Stomach (tissue), 4 donors: ENCODE data around the gene FOXO3.

ENCODE experiments used
- CTCF ChIP-seq, 7 experiments: fragments of 450-650 bp in 4 of 7; fragments of 200-600 bp in 3 of 7; sonication (generic) in 3 of 7; IDR thresholded peaks; one replicate each; pipeline ENCODE4 v1.5.1; 2016 to 2019; ENCODE audit warnings: antibody characterized with exemption in 7 of 7, control low read depth in 2 of 7, mild to moderate bottlenecking in 1 of 7
- EP300 ChIP-seq: sonication (generic); formaldehyde crosslinking; IDR thresholded peaks from one replicate; pipeline ENCODE4 v1.6.1; 2017; ENCODE audit warnings: antibody characterized with exemption
- POLR2A ChIP-seq, 4 donors: fragments of 450-650 bp; IDR thresholded peaks; one replicate each; pipeline ENCODE4 v1.6.1; 2016; ENCODE audit warnings: antibody characterized with exemption in 4 of 4, control low read depth in 2 of 4, mild to moderate bottlenecking in 1 of 4, moderate library complexity in 1 of 4
- POLR2AphosphoS5 ChIP-seq, 3 donors: sonication (generic); formaldehyde crosslinking; IDR thresholded peaks; one replicate each; pipeline ENCODE4 v1.6.1; 2016; ENCODE audit warnings: antibody characterized with exemption in 3 of 3

- no peak for TF ChIP-seq CTCF (IDR thresholded peaks at IDR 0.05)
- TF ChIP-seq POLR2A (IDR thresholded peaks at IDR 0.05) = no peak
- no peak for TF ChIP-seq POLR2AphosphoS5 (IDR thresholded peaks at IDR 0.05)
- no peak for TF ChIP-seq EP300
These were observed 149.8 kb downstream of the FOXO3 start for GRCh38 chr6:108710551-108710950.
